Measurements from ENCODE around the gene CIDEC. TPM values are rescaled to one million over a fixed set of nuclear protein-coding genes. Genes with fewer than 3 reads are reported as not detected.

Gene CIDEC
- total and polyA plus RNA-seq, 2 of the 13 experiments (the other 11 are each of a cell fraction or from before 2014, with no cell fraction given) = 2.5 to 10.4 TPM

- BruUV-seq (replicated peaks) = no TSS peak
- in situ Hi-C loops (cut with HindIII; ENCODE audit: extremely low pct_ligation_motif_present, low pct_unique_long_range_greater_than_20kb) (no loop called here), intact Hi-C loops (cut with micrococcal nuclease; ENCODE audit: unreplicated experiment) (no loop called here)
- no peak for TF ChIP-seq TMF1 (CRISPR knock-in tag; IDR thresholded peaks at IDR 0.05; ENCODE audit: low read depth)
- no peak for TF ChIP-seq ZNF510 (CRISPR knock-in tag; IDR thresholded peaks at IDR 0.05; ENCODE audit: low read depth)
- TF ChIP-seq, protein P1, sequence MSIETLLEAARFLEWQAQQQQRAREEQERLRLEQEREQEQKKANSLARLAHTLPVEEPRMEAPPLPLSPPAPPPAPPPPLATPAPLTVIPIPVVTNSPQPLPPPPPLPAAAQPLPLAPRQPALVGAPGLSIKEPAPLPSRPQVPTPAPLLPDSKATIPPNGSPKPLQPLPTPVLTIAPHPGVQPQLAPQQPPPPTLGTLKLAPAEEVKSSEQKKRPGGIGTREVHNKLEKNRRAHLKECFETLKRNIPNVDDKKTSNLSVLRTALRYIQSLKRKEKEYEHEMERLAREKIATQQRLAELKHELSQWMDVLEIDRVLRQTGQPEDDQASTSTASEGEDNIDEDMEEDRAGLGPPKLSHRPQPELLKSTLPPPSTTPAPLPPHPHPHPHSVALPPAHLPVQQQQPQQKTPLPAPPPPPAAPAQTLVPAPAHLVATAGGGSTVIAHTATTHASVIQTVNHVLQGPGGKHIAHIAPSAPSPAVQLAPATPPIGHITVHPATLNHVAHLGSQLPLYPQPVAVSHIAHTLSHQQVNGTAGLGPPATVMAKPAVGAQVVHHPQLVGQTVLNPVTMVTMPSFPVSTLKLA (IDR thresholded peaks at IDR 0.05) = 0 out of 2 replicates have a peak, but pooled peaks have one; percentile 11
- Histone ChIP-seq H3K4me3 (replicated peaks in 1 of 3; ENCODE audit: insufficient read depth in 1 of 3, low read depth in 2 of 3, low read length in 3 of 3) (no peak overlapping the region), H3K36me3 (replicated peaks in 1 of 2; ENCODE audit: control insufficient read depth in 1 of 2, insufficient read depth in 2 of 2, low read length in 2 of 2) (peaks cover 18 to 38% of the 10 kb centered on the region in 2 experiments), H3K9me3 (ENCODE audit: low read length) (no peaks in the 10 kb centered on the region), H4K20me1 (ENCODE audit: insufficient read depth, low read length) (no peaks in the 10 kb centered on the region), H3K79me2 (ENCODE audit: insufficient read depth, low read length) (no peaks in the 10 kb centered on the region), H3K27me3 (ENCODE audit: control insufficient read depth in 1 of 2, insufficient read depth in 2 of 2, low read length in 2 of 2) (no peaks in the 10 kb centered on the region), H2AFZ (ENCODE audit: low read length) (no peak overlapping the region), H3K4me1 (ENCODE audit: insufficient read depth, low read length) (peaks cover 20% of the 10 kb centered on the region), H3K4me2 (ENCODE audit: low read depth, low read length) (no peak overlapping the region), H3K27ac (ENCODE audit: extremely low read length, insufficient read depth, low read length) (no peak overlapping the region), H3K9ac (ENCODE audit: insufficient read depth, low read depth, low read length) (no peak overlapping the region)
- ChIA-PET POLR2A (interaction anchor here (1.5 to 9.0 kb wide), 2 partner anchors 9 to 23 kb away, joined by 4 to 298 read pairs; partner anchors contain the start of genes CRELD1 and IL17RE), CTCF (ENCODE audit: low intra/inter-chr PET ratio, low total read pairs) (no interaction called here)
- 90% methylated on average over 7 of the region's 7 CpGs for WGBS (ENCODE audit: low lambda C conversion rate)
- DNase-seq (ENCODE audit: low spot score) (no peak), ATAC-seq (no peak), FAIRE-seq (no peak)
Measured at GRCh38 chr3:9909221-9910013, 29.4 kb upstream of the CIDEC start.

DNA sequence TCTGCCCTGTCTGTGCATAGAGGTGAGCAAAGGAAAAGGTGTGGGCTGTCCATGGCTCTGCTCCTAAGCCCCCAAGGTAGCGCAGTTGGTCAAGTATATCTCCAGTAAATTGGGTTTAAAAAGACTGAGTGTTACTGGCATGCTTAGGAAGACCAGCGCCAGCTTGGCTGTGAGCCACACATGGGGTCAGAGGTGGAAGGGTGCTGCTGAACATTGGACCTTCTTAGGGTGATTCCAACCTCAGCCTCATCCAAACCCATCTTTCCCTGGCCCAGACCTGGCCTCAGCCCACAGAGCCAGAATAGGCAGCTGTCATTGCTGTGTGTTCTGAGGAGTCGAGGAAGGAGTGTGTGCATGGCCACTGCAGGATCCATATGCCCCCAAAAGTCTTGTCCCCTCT lies 28.2 kb upstream of the CIDEC start:
- no peak overlapping the region for H3K4me2 ChIP-seq (ENCODE audit: low read depth, low read length)
- ChIA-PET POLR2A (no interaction called here), CTCF (ENCODE audit: low intra/inter-chr PET ratio, low total read pairs) (no interaction called here)
- no peak overlapping the region for H3K9ac ChIP-seq (ENCODE audit: insufficient read depth, low read depth, low read length)
- H3K79me2 ChIP-seq (ENCODE audit: insufficient read depth, low read length) = peaks cover 8% of the 10 kb centered on the region
- no peak for ATAC-seq
- TF ChIP-seq, protein P2, sequence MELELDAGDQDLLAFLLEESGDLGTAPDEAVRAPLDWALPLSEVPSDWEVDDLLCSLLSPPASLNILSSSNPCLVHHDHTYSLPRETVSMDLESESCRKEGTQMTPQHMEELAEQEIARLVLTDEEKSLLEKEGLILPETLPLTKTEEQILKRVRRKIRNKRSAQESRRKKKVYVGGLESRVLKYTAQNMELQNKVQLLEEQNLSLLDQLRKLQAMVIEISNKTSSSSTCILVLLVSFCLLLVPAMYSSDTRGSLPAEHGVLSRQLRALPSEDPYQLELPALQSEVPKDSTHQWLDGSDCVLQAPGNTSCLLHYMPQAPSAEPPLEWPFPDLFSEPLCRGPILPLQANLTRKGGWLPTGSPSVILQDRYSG (CRISPR knock-in tag; IDR thresholded peaks at IDR 0.05) = no peak
- no peak overlapping the region for H2AFZ ChIP-seq (ENCODE audit: low read length)
- no peak for DNase-seq (ENCODE audit: low spot score)
- in situ Hi-C loops (cut with HindIII; ENCODE audit: extremely low pct_ligation_motif_present, low pct_unique_long_range_greater_than_20kb) (no loop called here), intact Hi-C loops (cut with micrococcal nuclease; ENCODE audit: unreplicated experiment) (no loop called here)
- no peak overlapping the region for H3K4me3 ChIP-seq (replicated peaks in 1 of 3; ENCODE audit: insufficient read depth in 1 of 3, low read depth in 2 of 3, low read length in 3 of 3)
- H3K27ac ChIP-seq (ENCODE audit: extremely low read length, insufficient read depth, low read length) = no peak overlapping the region
- H3K27me3 ChIP-seq (ENCODE audit: control insufficient read depth in 1 of 2, insufficient read depth in 2 of 2, low read length in 2 of 2) = no peaks in the 10 kb centered on the region
- H3K4me1 ChIP-seq (ENCODE audit: insufficient read depth, low read length) = peaks cover 20% of the 10 kb centered on the region
- no TSS peak for BruUV-seq (replicated peaks)
- 100% methylated on average over 3 of the region's 3 CpGs for WGBS (ENCODE audit: low lambda C conversion rate)
- H3K36me3 ChIP-seq (replicated peaks in 1 of 2; ENCODE audit: control insufficient read depth in 1 of 2, insufficient read depth in 2 of 2, low read length in 2 of 2) = peaks cover 18 to 38% of the 10 kb centered on the region in 2 experiments
- H4K20me1 ChIP-seq (ENCODE audit: insufficient read depth, low read length) = no peaks in the 10 kb centered on the region
- FAIRE-seq = no peak
- H3K9me3 ChIP-seq (ENCODE audit: low read length) = no peaks in the 10 kb centered on the region

Measured in HepG2 (cell line).